Measurements from ENCODE around the gene UBE2J2. TPM values are rescaled to one million over a fixed set of nuclear protein-coding genes. Genes with fewer than 3 reads are reported as not detected.

Gene UBE2J2
- total RNA-seq, 1 experiment from 2014 or later: 182 TPM

- peak overlapping the region; percentile 60; the same call in 1 of the 2 replicates for H3K4me3 ChIP-seq (ENCODE audit: low read length)
- intact Hi-C loops (cut with micrococcal nuclease): loop anchor here (2.0 kb wide), 1 partner anchor 92 kb away; the partner anchor contains the start of gene C1orf159
- ChIA-PET POLR2A (ENCODE audit: unreplicated experiment) (interaction anchor here (0.7 kb wide), 3 partner anchors 29 to 93 kb away, joined by 3 to 7 read pairs (median 6); partner anchors contain the start of gene C1orf159), CTCF (no interaction called here)
- no peaks in the 10 kb centered on the region for H3F3A ChIP-seq (ENCODE audit: low read length, unreplicated experiment)
- H3K4me1 ChIP-seq (ENCODE audit: insufficient read depth, low read length): peaks cover 25% of the 10 kb centered on the region
- H3K27me3 ChIP-seq (ENCODE audit: low read length): no peaks in the 10 kb centered on the region
- H3K9me3 ChIP-seq (ENCODE audit: low read length): no peaks in the 10 kb centered on the region
- no peaks in the 10 kb centered on the region for H4K20me1 ChIP-seq (ENCODE audit: low read length)
- DNase-seq (no peak), ATAC-seq (no peak)
- H3K27ac ChIP-seq (ENCODE audit: low read length): peak overlapping the region; percentile 31; the same call in 1 of the 2 replicates
- no peaks in the 10 kb centered on the region for H3K9me2 ChIP-seq (replicated peaks; ENCODE audit: low read length)
- peaks cover 12% of the 10 kb centered on the region for H3K79me2 ChIP-seq (ENCODE audit: low read length)
- no peaks in the 10 kb centered on the region for H3K36me3 ChIP-seq (ENCODE audit: low read depth, low read length)
- H3K4me2 ChIP-seq (ENCODE audit: low read length): peak overlapping the region; percentile 84
- no peak for TF ChIP-seq EZH2 (IDR thresholded peaks at IDR 0.05; ENCODE audit: low read length, unreplicated experiment)
- TF ChIP-seq EZH2phosphoT487 (IDR thresholded peaks at IDR 0.05; ENCODE audit: borderline replicate concordance, low read length): no peak
- no peak for TF ChIP-seq CTCF (conservative IDR thresholded peaks at IDR 0.05; ENCODE audit: low read depth, low read length)
- H2AFZ ChIP-seq (ENCODE audit: low read length): peak overlapping the region; percentile 72
- H3K9ac ChIP-seq (ENCODE audit: low read length): 0 out of 2 replicates have a peak overlapping the region, but pooled peaks have one; percentile 11
- BruUV-seq (replicated peaks): no TSS peak
These were observed 64.8 kb downstream of the UBE2J2 start for GRCh38 chr1:1208713-1209433.

DNA sequence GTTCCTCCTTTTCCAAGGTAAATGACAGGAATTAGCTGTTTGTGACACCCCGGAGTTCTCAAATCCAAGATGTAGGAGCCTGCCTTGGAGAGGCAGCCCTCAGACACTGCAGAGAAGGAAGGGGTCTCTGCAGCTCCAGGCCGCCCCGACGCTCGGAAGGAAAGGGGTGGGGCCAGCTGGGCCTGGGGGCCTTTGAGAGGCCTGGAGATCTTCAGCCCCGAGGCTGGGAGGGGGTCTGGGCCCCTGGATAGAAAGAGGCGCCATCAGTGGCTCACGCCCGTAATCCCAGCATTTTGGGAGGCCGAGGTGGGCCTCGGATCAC is 66.1 kb downstream of the UBE2J2 start:
- POLR2A ChIA-PET (ENCODE audit: unreplicated experiment): no interaction called here
- peak; percentile 33 for DNase-seq
- intact Hi-C loops (cut with micrococcal nuclease): no loop called here
- TF ChIP-seq EZH2 (IDR thresholded peaks at IDR 0.05; ENCODE audit: low read length, unreplicated experiment) (no peak), EZH2phosphoT487 (IDR thresholded peaks at IDR 0.05; ENCODE audit: borderline replicate concordance, low read length) (no peak), CTCF (conservative IDR thresholded peaks at IDR 0.05; ENCODE audit: low read depth, low read length) (no peak)
- no peaks in the 10 kb centered on the region for H3K9me3 ChIP-seq (ENCODE audit: low read length)
- no peaks in the 10 kb centered on the region for H4K20me1 ChIP-seq (ENCODE audit: low read length)
- H3K4me3 ChIP-seq (ENCODE audit: low read length): peak overlapping the region; percentile 60; the same call in 1 of the 2 replicates
- no peak overlapping the region for H3K9ac ChIP-seq (ENCODE audit: low read length)
- no peaks in the 10 kb centered on the region for H3K27me3 ChIP-seq (ENCODE audit: low read length)
- H3K9me2 ChIP-seq (replicated peaks; ENCODE audit: low read length): no peaks in the 10 kb centered on the region
- peaks cover 12% of the 10 kb centered on the region for H3K79me2 ChIP-seq (ENCODE audit: low read length)
- BruUV-seq (replicated peaks): no TSS peak
- peaks cover 25% of the 10 kb centered on the region for H3K4me1 ChIP-seq (ENCODE audit: insufficient read depth, low read length)
- CTCF ChIA-PET: interaction anchor here (1.0 kb wide), 1 partner anchor 86 kb away, joined by 3 read pairs; no protein-coding TSS in a partner anchor
- ATAC-seq: no peak
- H2AFZ ChIP-seq (ENCODE audit: low read length): peak overlapping the region; percentile 15; the same call in 1 of the 2 replicates
- H3K4me2 ChIP-seq (ENCODE audit: low read length): peak overlapping the region; percentile 84
- H3K36me3 ChIP-seq (ENCODE audit: low read depth, low read length): no peaks in the 10 kb centered on the region
- H3K27ac ChIP-seq (ENCODE audit: low read length): peak overlapping the region; percentile 9; the same call in 1 of the 2 replicates
- no peaks in the 10 kb centered on the region for H3F3A ChIP-seq (ENCODE audit: low read length, unreplicated experiment)

All from PC-3 (cell line).